ENCODE measurements around the gene TENM4. TPM values are rescaled to one million over a fixed set of nuclear protein-coding genes. Genes with fewer than 3 reads are reported as not detected.

Gene TENM4
- total and polyA plus RNA-seq, 2 of the 13 experiments (the other 11 are each of a cell fraction or from before 2014, with no cell fraction given) = not detected

DNA sequence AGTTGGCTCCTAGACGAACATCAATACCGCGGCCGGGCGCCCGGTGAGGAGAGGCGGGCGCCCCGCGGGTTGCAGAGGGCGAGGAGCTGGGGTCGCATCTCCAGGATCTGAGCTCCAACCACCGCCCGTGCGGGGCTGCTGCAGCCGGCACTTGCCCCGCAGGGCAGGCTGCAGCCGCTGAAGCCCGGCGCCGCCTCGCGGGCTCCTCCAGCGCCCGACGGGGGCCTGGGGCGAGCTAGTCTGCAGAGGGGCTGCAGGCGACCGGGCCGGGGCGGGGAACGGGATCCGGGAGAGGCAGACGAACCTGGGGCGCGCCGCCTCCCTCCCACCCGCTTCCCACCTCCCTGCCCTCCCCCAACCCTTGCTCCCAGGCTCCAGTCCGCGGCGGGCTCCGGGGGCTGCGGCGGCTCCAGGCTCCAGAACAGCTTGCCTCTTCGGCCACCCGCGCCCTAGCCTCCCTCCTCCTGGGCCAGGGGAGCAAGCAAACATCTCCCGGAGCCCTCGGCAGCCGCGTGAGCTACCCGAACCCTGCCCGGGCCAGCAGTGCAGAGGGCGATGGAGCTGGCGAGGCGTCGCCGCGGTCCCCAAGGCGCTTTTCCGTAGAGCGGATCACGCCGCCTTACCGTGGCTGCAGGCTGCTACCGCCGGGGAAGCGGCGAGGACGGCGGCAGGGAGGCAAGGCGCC lies 802 bp downstream of the TENM4 start:
- Histone ChIP-seq H3K27ac (ENCODE audit: extremely low read length, insufficient read depth, low read length) (no peak overlapping the region), H3K27me3 (ENCODE audit: control insufficient read depth in 1 of 2, insufficient read depth in 2 of 2, low read length in 2 of 2) (peaks cover 3 to 58% of the 10 kb centered on the region in 2 experiments), H3K9ac (ENCODE audit: insufficient read depth, low read depth, low read length) (no peak overlapping the region), H3K4me3 (replicated peaks in 1 of 3; ENCODE audit: insufficient read depth in 1 of 3, low read depth in 2 of 3, low read length in 3 of 3) (no peak overlapping the region), H3K36me3 (replicated peaks in 1 of 2; ENCODE audit: control insufficient read depth in 1 of 2, insufficient read depth in 2 of 2, low read length in 2 of 2) (no peaks in the 10 kb centered on the region), H2AFZ (ENCODE audit: low read length) (no peak overlapping the region), H4K20me1 (ENCODE audit: insufficient read depth, low read length) (no peaks in the 10 kb centered on the region), H3K79me2 (ENCODE audit: insufficient read depth, low read length) (no peaks in the 10 kb centered on the region), H3K4me1 (ENCODE audit: insufficient read depth, low read length) (no peaks in the 10 kb centered on the region), H3K4me2 (ENCODE audit: low read depth, low read length) (0 out of 2 replicates have a peak overlapping the region, but pooled peaks have one; percentile 32), H3K9me3 (ENCODE audit: low read length) (no peaks in the 10 kb centered on the region)
- POLR2A ChIA-PET = no interaction called here
- DNase-seq (ENCODE audit: low spot score) (no peak), FAIRE-seq (no peak), ATAC-seq (peak; percentile 76)
- 27% methylated on average over 13 of the region's 72 CpGs for WGBS (ENCODE audit: low lambda C conversion rate)
- TF ChIP-seq ZNF549 (CRISPR knock-in tag; IDR thresholded peaks at IDR 0.05) = no peak
- TF ChIP-seq, protein P1, sequence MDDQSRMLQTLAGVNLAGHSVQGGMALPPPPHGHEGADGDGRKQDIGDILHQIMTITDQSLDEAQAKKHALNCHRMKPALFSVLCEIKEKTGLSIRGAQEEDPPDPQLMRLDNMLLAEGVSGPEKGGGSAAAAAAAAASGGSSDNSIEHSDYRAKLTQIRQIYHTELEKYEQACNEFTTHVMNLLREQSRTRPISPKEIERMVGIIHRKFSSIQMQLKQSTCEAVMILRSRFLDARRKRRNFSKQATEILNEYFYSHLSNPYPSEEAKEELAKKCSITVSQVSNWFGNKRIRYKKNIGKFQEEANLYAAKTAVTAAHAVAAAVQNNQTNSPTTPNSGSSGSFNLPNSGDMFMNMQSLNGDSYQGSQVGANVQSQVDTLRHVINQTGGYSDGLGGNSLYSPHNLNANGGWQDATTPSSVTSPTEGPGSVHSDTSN (CRISPR knock-in tag; IDR thresholded peaks at IDR 0.05; ENCODE audit: borderline replicate concordance) = no peak
- no peak for TF ChIP-seq HNRNPK (IDR thresholded peaks at IDR 0.05; ENCODE audit: low read depth, low read length, poor library complexity, severe bottlenecking)
- no peak for TF ChIP-seq ZNF484 (CRISPR knock-in tag; IDR thresholded peaks at IDR 0.05; ENCODE audit: borderline replicate concordance, low read depth)
- TF ChIP-seq PHF21A (CRISPR knock-in tag; IDR thresholded peaks at IDR 0.05) = no peak
- TF ChIP-seq, protein P2, sequence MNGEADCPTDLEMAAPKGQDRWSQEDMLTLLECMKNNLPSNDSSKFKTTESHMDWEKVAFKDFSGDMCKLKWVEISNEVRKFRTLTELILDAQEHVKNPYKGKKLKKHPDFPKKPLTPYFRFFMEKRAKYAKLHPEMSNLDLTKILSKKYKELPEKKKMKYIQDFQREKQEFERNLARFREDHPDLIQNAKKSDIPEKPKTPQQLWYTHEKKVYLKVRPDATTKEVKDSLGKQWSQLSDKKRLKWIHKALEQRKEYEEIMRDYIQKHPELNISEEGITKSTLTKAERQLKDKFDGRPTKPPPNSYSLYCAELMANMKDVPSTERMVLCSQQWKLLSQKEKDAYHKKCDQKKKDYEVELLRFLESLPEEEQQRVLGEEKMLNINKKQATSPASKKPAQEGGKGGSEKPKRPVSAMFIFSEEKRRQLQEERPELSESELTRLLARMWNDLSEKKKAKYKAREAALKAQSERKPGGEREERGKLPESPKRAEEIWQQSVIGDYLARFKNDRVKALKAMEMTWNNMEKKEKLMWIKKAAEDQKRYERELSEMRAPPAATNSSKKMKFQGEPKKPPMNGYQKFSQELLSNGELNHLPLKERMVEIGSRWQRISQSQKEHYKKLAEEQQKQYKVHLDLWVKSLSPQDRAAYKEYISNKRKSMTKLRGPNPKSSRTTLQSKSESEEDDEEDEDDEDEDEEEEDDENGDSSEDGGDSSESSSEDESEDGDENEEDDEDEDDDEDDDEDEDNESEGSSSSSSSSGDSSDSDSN (CRISPR knock-in tag; IDR thresholded peaks at IDR 0.05) = peak; percentile 40; the same call in 1 of the 2 replicates
- TF ChIP-seq BHLHE40 (IDR thresholded peaks at IDR 0.05; ENCODE audit: low read length) = no peak
- TF ChIP-seq CBX2 (IDR thresholded peaks at IDR 0.05; ENCODE audit: low read depth, low read length) = no peak
- TF ChIP-seq CBX2 (CRISPR knock-in tag; IDR thresholded peaks at IDR 0.05; ENCODE audit: low read depth) = no peak
- BruUV-seq (replicated peaks) = no TSS peak
- intact Hi-C loops (cut with micrococcal nuclease; ENCODE audit: unreplicated experiment) (no loop called here), in situ Hi-C loops (cut with HindIII; ENCODE audit: extremely low pct_ligation_motif_present, low pct_unique_long_range_greater_than_20kb) (no loop called here)
- CTCF ChIA-PET (ENCODE audit: low intra/inter-chr PET ratio, low total read pairs) = no interaction called here

Data from HepG2 (cell line).